ENCODE results near the gene UBAC2.
A peak's percentile ranks its signal among the peaks of the same experiment; 100 is the strongest.

UBAC2 gene

DNA sequence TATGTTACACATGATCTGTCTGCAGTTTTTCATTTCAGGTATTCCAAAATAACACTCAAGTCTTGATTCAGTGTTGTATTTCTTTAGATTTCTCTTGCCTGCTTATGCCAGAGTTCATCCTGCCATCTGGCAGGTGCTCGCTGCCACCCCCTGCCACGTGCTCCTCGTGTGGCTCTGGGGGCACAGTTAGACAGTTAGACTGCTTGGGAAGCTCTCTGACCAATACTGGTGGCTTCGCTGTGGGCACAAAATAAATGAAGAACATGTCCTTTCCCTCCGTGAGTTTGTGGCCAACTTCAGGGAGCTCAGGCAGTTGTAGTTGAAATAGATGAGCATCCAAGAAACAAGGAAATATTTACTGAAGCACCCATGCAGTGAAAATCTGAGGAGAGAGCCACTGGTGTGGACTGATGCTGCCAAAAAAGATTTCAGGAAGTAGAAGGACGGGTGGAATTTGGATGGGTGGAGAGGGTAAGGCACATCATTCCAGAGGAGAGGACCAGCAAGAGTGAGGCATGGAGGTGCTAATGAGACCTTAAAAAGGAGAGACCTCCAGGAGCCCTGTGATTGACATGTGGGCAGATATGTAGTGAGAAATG, 144.1 kb downstream of the UBAC2 start:
- no peak for DNase-seq

DNA sequence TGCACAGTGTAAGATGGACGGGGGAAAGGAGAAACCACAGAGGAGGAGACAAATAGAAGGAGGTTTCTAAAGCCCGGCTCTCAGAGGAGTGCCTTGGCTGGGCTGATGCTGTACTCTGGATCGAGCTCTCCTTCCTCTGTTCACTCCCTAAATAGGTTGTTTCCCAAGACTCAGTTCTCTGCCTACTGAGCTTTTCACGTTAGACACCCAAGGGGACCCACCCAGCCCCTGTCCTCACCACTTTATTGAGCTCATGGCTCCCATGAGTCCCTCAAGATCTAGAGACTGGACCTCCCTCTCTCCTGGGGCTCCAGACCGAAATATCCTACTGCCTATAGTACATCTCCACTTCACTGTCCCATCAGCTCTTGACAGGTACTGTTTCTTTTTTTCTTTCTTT, 144.7 kb downstream of the UBAC2 start:
- no peak for DNase-seq

DNA sequence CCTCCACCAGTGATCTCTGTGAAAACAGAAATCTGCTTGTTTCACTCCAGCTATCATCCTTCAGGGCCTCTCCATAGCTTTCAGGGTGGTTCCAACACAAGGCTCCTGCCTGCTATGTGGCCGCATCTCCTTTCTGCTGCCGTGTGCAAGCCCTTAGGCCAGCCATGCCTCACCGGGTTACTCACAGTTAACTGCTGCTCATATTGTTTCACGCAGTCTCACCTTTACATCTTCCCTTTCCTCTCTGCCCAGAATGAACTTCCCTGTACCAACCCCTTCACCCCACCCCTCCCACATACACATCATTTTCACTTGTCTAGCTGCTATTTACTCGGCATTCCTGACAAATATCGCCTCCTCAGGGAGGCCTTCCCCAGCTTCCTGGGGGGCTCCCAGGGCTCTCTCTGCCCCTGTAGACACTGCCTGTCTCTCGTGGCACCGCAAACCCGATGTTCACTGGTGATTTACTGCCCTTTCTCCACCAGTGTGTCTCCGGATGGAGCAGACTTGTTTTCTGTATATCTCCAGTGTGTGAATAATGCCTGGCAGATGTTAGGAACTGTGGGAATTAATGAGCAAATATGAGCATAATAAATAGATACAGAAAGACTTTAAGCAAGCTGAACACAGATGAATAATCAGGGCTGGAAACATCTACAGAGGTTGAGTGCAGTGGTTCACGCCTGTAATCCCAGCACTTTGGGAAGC, 145.8 kb downstream of the UBAC2 start:
- no peak for DNase-seq

DNA sequence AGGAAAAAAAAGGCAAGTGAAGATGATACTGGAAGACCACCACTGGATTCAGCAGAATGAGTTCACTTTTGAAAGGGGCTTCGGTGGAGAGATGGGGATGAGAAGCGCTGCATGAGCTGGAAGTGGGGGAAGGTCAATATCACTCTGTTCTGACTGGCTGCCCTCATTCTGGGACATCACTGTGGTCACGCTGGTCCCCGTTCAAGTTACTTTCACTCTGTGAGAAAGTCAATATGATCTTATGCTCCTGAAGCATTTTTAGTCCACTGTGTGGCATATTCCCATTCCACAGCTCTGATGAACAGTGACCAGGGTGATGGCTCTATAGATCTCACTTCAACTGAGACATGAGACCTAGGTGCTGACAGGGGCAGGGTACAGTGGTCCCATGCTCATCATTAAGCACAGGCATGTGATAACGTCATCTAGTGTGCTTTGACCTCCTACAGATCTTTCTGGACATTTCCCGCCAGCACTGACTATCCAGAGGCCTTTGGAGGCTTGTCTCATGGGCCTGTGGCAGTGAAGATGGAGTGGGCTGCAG, 146.8 kb downstream of the UBAC2 start:
- no peak for DNase-seq

GRCh38 chr13:99347911-99348451, 147.3 kb downstream of the UBAC2 start:
- DNase-seq = no peak

GRCh38 chr13:99350191-99350590, 149.5 kb downstream of the UBAC2 start:
- DNase-seq = no peak

GRCh38 chr13:99351772-99352171, 151.1 kb downstream of the UBAC2 start:
- DNase-seq = no peak

DNA sequence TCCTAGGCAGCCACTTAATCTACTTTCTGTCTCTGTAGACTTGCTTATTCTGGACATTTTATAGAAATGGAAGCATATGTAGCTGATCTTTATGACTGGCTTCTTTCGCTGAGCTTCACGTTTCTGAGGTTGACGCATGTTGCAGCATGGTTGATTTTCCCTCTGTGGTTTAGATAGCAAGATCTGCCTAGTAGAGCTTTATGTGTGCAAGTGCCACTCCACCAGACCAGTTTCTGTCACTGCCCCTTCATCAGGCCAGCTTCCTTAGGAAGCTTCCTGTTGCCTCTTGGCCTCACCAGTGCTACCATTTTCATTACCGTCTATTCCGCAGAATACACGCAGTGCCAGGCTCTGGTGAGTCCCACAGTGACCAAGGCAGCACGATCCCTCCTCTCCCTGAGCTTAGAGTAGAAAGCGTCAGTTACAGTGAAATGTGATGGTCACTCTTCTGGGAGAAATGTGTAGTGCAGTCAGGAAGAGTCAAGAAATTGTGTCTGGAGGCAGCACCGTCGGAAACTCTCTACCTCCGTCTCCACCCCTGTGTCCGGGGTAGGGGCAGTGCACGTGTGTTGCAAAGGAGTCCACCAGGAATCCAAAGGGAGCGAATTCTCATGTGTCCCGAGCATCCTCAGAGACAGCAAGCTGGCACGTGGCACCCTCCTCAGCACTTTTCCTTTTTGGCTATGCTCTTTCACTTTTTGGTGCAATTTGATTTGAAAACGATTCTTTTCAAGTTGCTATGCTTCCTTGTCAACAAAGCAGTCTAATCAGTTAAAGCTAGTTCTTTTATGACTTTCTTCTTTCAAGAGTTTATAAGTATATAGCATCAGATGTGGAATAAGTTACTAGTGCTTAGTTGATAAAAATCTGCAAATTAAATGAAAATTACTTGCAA, 151.9 kb downstream of the UBAC2 start:
- DNase-seq = peak; percentile 46

- no peak for DNase-seq
Measured at GRCh38 chr13:99353246-99353600, 152.6 kb downstream of the UBAC2 start.

DNA sequence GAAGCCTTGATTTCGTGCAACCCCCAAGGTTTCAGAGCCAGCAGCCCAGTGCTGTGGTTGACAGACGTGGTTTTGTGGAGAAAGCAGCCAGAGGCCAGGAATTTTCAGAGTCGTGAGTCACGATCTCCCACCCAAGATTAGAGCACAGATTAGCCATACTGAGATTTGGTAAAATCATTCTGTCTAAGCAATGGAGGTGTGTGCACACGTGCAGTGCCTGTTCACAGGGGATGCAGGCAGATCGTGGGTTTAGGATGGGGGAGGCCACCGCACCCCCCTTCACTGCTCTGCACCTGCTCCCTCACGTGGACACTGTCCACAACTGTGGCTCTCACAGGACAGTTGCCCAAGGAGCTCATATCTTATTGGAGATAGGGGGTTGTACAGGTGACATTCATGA, 153.2 kb downstream of the UBAC2 start:
- no peak for DNase-seq

DNA sequence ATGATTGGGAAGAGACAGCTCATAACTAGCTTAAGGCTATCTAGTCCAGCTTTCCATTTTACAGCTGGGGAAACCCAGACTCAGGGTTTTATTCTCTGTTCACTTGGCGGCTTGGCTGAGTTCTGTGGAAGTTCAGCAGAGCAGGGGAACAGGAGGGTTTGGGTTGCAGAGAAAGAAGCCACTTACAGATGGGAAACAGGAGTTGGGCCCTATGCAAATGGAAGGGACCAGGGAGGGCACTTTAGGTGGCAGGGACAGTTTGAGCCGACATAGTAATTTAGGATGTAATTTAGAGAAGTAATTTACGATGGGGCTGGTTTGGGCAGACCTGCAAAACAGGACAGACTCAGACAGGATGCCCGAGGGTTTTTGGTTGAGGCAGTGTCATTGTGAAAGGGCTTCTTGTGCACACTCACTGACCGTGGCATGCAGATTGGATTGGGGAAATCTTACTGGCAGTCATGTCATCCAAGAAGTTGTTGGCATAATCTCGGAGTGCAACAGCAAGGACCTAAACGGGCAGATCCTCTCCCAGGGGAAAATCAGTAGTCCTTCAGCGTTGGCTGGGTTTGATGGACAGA, 153.8 kb downstream of the UBAC2 start:
- peak; percentile 54 for DNase-seq

- DNase-seq = no peak
Measured at GRCh38 chr13:99355267-99356011, 154.8 kb downstream of the UBAC2 start.

DNA sequence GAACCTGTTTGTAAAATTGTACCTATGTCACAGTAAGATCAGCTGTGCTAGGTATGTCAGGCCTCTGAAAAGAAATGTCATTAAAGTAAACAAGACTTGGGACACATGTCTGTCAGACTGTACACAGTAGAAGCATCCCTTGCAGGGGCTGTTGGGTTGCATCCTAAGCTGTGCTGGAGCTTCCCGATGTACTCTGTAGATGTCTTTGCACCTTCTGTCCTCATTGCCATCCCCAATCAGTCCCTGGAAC, 155.3 kb downstream of the UBAC2 start:
- DNase-seq = no peak

GRCh38 chr13:99356262-99357091, 155.8 kb downstream of the UBAC2 start:
- DNase-seq = peak; percentile 95

GRCh38 chr13:99357131-99357596, 156.5 kb downstream of the UBAC2 start:
- peak; percentile 93 for DNase-seq

- no peak for DNase-seq
Measured at GRCh38 chr13:99357941-99358340, 157.3 kb downstream of the UBAC2 start.

GRCh38 chr13:99359528-99359927, 158.9 kb downstream of the UBAC2 start:
- DNase-seq = no peak

- no peak for DNase-seq
Measured at GRCh38 chr13:99360696-99361095, 160.0 kb downstream of the UBAC2 start.

GRCh38 chr13:99361197-99361596, 160.5 kb downstream of the UBAC2 start:
- DNase-seq = no peak

DNA sequence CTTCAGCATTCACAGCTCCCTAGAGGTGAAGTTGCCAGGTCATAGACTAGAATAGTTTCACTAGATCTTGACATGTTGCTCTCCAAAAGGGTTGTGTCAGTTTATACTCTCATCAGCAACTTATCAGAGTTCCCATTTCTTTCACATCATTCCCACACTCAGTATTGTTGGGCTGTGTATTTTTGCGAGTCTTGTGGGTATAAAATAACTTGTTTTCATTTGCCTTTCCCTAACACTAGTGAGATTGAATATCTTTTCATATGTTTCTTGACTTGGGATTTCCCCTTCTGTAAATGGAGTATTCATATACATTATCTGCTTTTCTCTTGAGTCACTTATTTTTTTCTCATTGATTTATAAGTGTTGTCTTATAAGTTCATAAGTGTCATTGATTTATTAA, 161.7 kb downstream of the UBAC2 start:
- DNase-seq = no peak

- no peak for DNase-seq
Measured at GRCh38 chr13:99363391-99363790, 162.7 kb downstream of the UBAC2 start.
